Activated T-helper 2 cell treated with anti-CD3 and anti-CD28 coated beads, Interferon-gamma antibody, Interleukin-2, Interleukin-4, amounts not matched to agents 10 μg/mL and 5 μg/mL and 100 μg/mL, durations not matched to agents 14 hours and 24 hours and 36 hours (primary cell): ENCODE measurements around the gene ADA. TPM values are rescaled to one million over a fixed set of nuclear protein-coding genes. Genes with fewer than 3 reads are reported as not detected.

ENCODE experiments used
- DNase-seq: peaks from one replicate; pipeline ENCODE4 v3.0.0; 2021; ENCODE audit warnings: low spot score
- H3K27ac Mint-ChIP-seq: one replicate; pipeline ENCODE4 v1.8.0; 2021; ENCODE audit warnings: mixed read lengths
- H3K27me3 Mint-ChIP-seq: one replicate; pipeline ENCODE4 v1.8.0; 2021; ENCODE audit warnings: low read depth, mixed read lengths
- H3K36me3 Mint-ChIP-seq: one replicate; pipeline ENCODE4 v1.8.0; 2021; ENCODE audit warnings: low read depth, mixed read lengths
- H3K4me1 Mint-ChIP-seq: one replicate; pipeline ENCODE4 v1.8.0; 2021; ENCODE audit warnings: low read depth, mixed read lengths
- H3K4me3 Mint-ChIP-seq: one replicate; pipeline ENCODE4 v1.8.0; 2021; ENCODE audit warnings: low read depth, mild to moderate bottlenecking, moderate library complexity, mixed read lengths
- H3K9me3 Mint-ChIP-seq: one replicate; pipeline ENCODE4 v1.8.0; 2021; ENCODE audit warnings: mixed read lengths
- intact Hi-C: fragments of 100-400 bp; cut with micrococcal nuclease; formaldehyde crosslinking; loops from one replicate; pipeline ENCODE4 v1.15.1; 2023
- total RNA-seq: library from RNA; stranded (reverse); gene quantifications from 2 replicates; pipeline ENCODE4 v1.2.3, GENCODE V29; 2022

The ADA gene
- total RNA-seq, 1 donor from 2014 or later: 33.3 TPM

DNA sequence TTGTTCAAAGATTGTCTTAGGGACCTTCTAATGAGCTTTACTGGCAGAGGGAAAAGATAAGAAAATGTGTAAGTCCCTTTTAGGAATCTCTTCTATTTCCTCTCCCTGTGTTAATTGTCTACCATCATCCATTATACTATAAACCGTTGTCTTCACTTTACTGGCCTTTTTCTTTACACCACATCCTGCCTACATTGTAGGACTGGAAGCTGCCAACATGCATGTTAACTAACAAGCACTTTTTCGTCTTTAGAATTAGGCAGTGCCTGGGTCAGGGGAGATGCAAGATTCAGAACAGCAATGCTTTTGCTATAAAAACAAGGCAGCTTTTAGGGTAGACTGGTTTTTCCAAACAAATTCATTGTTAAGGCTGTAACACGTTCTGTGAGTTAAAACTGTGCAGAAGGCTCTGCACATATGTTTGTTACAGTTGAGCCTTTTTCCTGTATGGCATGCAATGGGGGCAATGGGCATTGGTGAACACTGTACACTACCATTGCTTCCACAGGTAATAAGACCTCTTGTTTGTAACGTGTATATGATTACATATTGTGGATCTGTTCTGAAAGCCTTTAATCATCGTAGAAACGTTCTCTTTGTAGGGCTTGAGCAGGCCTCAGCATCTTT, 80.0 kb downstream of the ADA start:
- intact Hi-C loops: loop anchor here (5.0 kb wide), 1 partner anchor 39 kb away; no protein-coding TSS in a partner anchor
- no peak for DNase-seq
- Mint-ChIP-seq H3K36me3 (no peaks in the 10 kb centered on the region), H3K4me1 (peaks cover 25% of the 10 kb centered on the region), H3K9me3 (no peaks in the 10 kb centered on the region), H3K27me3 (no peaks in the 10 kb centered on the region), H3K27ac (no peak overlapping the region), H3K4me3 (no peak overlapping the region)

DNA sequence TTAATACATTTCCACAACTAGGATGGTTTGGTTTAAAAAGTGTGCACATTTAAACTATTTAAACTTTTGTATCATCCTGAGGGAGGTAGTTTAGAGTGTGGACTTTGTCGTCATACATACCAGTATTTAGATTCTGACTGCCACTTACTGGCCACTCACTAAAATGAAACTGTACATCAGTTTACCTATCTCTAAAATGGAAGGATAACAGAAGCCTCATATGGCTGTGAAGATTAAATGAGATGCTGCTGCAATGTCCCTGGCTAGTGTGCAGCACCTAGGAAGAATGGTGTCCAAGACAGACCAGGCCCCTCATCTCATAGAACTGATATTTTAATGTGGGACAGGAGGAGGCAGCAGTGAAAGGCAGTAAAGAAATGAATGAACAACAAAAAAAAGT, 81.1 kb downstream of the ADA start:
- H3K36me3 Mint-ChIP-seq: no peaks in the 10 kb centered on the region
- H3K4me1 Mint-ChIP-seq: peaks cover 18% of the 10 kb centered on the region
- H3K27me3 Mint-ChIP-seq: no peaks in the 10 kb centered on the region
- no peak overlapping the region for H3K27ac Mint-ChIP-seq
- intact Hi-C loops: loop anchor here (5.0 kb wide), 1 partner anchor 38 kb away; no protein-coding TSS in a partner anchor
- no peak for DNase-seq
- no peaks in the 10 kb centered on the region for H3K9me3 Mint-ChIP-seq
- no peak overlapping the region for H3K4me3 Mint-ChIP-seq

Other genes starting within 250 kb of the ADA start
- 19.7 and 20.8 TPM in 2 replicates for gene TTPAL, start 175.8 kb downstream of the ADA start, total RNA-seq
- gene SERINC3, start 129.6 kb downstream of the ADA start, total RNA-seq: 51.2 and 52.5 TPM in 2 replicates
- gene PKIG, start 69.1 kb downstream of the ADA start, total RNA-seq: 1.4 and 1.7 TPM in 2 replicates
- not detected in 2 replicates for gene CCN5, start 63.7 kb upstream of the ADA start, total RNA-seq
- 0.16 and 0.34 TPM in 2 replicates for gene KCNK15, start 94.2 kb upstream of the ADA start, total RNA-seq
- not detected in 2 replicates for gene RIMS4, start 158.8 kb upstream of the ADA start, total RNA-seq
- gene YWHAB, start 234.0 kb upstream of the ADA start, total RNA-seq: 221 and 225 TPM in 2 replicates